Glomerular endothelial cell (primary cell): ENCODE measurements around the gene TAPBPL. TPM values are rescaled to one million over a fixed set of nuclear protein-coding genes. Genes with fewer than 3 reads are reported as not detected.
"Not testable (repeated sequence)": the region's sequence is repeated elsewhere in the genome, so short reads cannot be mapped to it uniquely, and the experiment has no call there.

Experiments
- DNase-seq: peaks from one replicate; pipeline ENCODE4 v3.0.0-alpha.2; 2011; ENCODE audit warnings: low read depth, low spot score; ENCODE audit errors: extremely low read depth
- total RNA-seq: library from RNA; depleted of rRNA; stranded (reverse); fragments of >200 nt; gene quantifications from 2 replicates; pipeline ENCODE4 v1.2.3, GENCODE V29; 2015

The TAPBPL gene, protein sequence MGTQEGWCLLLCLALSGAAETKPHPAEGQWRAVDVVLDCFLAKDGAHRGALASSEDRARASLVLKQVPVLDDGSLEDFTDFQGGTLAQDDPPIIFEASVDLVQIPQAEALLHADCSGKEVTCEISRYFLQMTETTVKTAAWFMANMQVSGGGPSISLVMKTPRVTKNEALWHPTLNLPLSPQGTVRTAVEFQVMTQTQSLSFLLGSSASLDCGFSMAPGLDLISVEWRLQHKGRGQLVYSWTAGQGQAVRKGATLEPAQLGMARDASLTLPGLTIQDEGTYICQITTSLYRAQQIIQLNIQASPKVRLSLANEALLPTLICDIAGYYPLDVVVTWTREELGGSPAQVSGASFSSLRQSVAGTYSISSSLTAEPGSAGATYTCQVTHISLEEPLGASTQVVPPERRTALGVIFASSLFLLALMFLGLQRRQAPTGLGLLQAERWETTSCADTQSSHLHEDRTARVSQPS
- 32.8 and 38.7 TPM in 2 replicates for total RNA-seq

DNA sequence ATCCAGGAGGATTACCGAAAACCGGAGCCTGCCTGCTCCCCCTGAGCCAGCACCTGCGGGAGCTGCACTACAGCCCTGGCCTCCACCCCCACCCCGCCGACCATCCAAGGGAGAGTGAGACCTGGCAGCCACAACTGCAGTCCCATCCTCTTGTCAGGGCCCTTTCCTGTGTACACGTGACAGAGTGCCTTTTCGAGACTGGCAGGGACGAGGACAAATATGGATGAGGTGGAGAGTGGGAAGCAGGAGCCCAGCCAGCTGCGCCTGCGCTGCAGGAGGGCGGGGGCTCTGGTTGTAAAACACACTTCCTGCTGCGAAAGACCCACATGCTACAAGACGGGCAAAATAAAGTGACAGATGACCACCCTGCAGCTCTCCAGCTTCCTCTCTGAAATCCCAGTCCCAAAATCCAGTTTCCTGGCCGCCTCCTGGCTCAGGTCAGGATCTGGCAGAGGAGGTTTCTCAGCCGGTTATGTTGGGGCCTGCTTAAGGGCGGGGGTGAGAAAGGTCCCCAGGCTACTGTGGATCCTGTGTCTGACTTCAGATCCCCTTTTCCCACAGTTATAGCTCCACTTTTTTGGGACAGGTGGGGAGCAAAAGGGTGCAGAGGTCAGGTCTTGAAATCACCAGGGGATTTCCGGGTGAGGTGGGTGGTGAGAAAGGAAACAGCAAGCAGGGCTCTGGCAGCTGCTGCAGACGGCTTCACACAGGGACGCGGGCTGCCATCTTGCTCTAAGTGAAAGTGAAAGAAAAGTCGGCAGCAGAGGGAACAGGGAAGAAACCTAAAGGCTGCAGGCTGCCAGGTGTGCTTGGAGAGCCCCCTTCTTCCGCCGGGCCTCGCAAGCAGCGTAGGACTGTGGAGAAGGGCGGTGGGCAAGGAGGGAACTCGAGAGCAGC, at the start of gene TAPBPL:
TSS of gene TAPBPL (plus strand) at position 695 of the 897 bp plus-strand sequence. CDS start 207 bp downstream, outside the sequence.
- no peak for DNase-seq

DNA sequence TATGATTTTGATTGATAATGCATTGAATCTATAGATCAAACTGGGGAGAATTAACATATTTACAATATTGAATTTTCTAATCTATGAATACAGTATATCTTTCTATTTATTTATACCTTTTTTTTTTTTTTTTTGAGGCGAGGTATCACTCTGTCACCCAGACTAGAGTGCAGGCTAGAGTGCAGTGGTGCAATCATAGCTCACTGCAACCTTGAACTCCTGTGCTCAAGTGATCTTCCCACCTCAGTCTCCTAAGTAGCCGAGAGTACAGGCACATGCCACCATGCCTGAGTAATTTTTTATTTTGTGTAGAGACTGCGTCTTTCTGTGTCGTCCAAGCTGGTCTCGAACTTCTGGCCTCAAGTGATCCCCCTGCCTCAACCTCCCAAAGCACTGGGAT, 47.5 kb upstream of the TAPBPL start:
- DNase-seq: no peak

DNA sequence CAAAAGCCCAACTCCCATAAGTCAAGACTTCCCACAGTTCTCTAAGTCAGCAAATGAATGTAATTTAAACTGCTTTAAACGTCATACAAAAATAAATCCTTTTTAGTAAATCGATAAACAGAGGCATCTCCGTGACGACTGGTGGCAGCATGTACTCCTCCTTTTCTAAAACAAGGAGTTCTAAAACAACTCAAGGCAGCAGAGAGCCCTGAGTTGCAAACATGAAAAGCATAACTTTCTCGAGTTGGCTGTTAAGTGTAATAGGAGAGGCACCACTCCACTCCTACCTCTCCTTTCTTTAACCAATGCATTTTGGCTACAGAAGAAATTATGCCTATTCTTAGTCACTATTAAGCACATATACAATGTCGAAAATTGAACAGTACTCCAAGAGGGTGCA, 45.9 kb upstream of the TAPBPL start:
- no peak for DNase-seq

DNA sequence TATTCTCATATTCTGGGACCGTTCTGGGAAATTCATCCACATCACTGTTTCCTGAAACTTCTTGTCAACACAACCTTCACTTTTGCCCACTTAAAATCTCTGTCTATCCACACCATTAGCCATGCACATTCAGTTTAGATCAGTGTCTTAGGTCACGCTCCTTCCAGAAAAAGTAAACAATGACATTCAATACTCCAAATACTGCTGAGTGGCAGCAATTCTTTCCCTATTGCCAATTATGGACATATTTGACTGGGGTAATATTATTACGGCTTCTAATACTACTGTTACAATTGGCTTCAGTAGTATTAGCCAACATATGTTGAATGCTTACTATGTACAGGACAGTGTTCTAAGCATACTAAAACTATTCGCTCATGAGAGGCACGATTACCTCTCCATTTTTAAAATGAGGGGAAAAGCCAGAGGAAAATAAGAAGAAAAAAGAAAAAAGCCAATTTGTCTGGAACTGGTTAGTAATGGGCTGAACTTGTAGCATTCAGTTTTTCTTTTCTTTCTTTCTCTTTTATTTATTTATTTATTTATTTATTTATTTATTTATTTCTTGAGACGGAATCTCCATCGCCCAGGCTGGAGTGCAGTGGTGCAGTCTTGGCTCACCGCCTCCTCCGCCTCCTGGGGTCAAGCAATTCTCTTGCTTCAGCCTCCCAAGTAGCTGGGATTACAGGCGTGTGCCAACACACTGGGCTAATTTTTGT, 44.4 kb upstream of the TAPBPL start:
- DNase-seq: no peak

DNA sequence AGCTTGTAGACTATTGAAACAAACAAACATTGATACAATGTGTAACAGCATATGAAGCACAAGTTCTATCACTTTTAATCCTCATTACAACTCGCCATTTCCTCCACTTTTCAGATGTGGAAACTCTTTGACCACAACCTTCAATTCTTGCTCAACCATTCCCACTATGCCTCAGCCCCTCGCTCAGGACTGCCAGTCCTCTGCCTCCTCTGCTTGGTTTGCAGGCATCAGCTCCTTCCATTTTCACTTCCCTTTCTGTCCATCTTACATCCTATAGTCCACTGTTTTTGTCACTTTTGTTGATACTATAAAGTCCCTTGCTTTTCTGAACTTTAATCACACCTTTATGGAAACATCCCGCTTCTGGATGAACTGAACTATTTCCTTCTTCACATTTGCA, 35.2 kb upstream of the TAPBPL start:
- no peak for DNase-seq

DNA sequence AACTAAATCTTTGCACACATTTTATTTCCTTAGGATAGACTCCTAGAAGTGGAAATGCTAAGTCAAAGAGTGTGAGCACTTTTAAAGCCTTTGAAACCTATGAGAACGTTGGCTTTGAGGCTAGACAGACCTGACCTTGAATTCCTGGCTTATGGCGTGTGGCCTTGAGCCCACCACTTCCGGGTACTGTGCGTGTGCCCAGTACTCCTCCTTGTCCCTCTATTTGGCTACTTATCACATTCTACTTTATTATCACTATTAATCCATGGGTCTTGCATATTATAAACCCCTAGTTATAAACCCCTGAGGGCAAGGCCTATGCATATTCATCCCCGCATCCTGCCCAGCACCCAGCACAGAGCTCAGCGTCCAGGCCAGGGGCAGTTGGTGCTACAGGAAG, 33.0 kb upstream of the TAPBPL start:
- no peak for DNase-seq

DNA sequence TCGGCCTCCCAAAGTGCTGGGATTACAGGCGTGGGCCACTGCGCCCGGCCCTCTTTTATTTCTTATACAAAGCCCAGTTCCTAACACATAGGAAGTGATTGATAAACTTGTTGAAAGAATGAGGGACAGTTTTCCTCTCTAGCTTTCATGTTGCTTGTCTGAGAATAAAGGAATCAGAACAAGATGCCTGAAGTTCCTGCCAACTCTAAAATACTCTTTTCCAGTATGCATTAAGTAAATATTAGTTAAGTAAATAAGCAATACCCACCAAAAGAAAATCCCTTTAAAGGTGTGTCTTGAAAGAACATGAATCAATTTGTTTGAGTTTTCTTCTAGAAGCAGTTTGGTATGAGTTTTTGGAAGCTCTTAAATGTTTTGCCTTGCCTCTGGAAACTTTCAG, 31.5 kb upstream of the TAPBPL start:
- DNase-seq: no peak

DNA sequence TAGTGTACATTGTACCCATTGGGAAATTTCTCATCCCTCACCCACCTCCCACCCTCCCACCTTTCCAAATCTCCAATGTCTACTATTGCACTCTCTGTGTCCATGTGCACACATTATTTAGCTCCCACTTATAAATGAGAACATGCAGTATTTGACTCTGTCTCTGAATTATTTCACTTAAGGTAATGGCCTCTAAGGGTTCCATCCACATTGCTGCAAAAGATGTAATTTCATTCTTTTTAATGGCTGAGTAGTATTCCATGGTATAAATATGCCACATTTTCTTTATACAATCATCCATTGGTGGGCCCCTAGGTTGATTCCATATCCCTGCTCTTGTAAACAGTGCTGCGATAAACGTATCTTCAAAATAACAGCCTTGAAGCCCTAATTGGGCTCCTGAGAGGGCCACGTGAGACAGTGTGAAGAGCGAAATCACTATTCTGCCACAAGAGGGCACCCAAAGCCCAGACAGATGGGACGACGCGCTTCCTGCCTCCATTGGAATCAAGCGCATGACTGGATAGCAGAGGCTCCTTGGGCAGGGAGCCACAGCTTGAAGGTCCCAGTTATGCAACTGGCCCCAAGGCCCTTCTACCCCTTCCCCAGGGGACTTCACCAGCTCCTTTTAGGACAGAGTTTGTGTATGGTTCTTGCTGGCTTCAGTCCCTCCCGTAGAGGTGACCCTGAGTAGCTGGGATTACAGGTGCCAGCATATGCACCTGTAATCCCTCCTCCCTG, 28.4 kb upstream of the TAPBPL start:
- DNase-seq: peak; percentile 83

DNA sequence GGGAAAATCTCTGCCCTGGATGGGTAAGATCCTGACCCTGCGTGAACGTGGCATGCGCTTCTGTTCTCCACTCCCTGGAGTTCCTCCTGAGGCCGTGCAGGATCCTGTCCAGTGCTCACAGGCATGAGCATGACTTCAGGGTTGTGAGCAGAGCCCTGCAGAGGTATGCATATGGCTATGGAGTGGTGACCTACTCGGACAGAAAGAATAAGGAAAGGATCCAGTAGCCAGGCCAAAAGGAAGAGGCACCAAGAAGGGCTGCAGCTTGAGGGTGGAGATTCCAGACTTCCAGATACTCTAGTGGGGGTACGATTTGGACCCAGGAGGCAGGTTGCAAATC, 27.9 kb upstream of the TAPBPL start:
- DNase-seq: no peak

DNA sequence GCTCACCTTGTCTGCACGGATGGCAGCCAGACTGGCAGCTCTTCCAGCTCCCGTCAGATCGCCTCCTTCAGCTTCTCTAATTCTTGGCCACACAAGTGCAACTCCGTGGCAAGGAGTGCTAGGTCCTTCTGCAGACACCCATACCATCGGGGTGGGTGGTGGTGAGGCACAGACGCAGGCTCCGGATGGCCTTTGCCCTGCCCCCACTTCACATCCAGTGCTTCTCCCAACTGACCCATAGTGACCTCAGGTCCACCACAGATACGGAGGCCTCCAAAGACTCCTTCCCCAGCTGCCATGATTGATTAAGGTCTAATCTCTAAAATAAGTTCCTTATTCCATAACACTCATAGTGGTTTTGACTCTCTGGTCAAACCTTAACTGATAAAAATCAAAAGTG, 27.0 kb upstream of the TAPBPL start:
- DNase-seq: no peak

DNA sequence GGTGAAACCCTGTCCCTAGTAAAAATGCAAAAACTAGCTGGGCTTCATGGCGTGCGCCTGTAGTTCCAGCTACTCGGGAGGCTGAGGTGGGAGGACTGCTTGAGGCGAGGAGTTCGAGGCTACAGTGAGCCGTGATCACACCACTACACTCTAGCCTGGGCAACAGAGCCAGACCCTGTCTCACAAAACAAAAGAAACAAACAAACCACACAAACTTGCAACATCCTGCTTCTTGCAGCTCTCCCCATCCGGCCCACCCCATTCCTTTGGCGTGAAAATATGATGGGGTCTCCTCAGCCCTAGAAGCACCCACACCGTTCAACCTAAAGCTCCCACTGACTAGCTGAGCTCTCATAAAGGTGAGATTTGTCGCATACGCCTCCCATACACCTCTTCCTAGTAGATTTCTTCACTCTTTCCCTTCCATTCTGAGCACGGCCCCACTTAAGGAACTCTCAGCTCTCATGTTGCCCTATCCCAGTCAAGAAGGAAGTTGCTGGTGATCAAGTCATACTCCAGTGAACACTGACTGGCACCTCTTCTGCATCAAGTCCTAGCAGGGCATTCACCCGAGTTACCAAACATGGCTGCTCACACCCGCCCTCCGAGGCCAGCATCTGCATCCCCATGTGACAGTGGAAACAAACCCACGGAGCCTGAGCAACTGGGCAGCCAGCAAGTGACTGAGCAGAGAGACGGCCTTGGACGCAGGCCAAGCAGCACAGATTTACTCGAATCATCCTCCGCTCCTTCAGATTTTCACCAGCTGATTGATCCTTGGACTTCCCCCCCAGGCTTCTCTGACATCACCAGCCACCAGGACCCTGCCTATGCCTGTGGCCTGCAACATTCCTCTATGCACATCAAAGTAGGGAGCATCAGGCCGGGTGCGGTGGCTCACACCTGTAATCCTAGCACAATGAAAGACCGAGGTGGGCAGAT, 26.0 kb upstream of the TAPBPL start:
- DNase-seq: no peak

DNA sequence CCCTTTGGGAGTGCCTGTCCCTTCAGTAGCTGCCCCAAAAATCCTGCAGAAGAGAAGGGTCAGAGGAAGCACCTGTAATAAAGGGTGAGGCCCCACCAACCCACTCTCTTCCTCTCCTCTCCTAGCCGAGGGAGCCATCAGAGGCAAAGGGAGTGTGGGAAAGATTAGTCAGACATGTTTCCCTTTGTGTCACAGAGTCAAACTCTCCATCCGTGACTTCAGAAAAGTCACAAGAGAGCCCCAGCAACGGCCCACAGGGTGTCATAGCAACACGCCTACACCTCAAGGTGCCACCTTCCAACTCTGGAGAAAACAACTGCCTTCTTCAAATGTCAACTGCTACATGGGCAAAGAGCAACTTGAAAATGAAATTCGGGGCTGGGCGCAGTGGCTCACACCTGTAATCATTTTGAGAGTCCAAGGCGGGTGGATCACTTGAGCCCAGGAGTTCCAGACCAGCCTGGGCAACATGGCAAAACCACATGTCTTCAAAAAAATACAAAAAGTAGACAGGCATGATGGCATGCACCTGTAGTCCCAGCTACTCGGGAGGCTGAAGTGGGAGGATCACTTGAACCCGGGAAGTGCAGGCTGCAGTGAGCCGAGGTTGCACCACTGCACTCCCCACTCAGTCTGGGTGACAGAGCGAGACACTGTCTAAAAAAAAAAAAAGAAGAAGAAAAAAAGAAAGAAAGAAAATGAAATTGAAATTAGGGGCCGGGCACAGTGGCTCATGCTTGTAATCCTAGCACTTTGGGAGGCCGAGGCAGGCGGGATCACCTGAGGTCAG, 24.8 kb upstream of the TAPBPL start:
- DNase-seq: no peak

DNA sequence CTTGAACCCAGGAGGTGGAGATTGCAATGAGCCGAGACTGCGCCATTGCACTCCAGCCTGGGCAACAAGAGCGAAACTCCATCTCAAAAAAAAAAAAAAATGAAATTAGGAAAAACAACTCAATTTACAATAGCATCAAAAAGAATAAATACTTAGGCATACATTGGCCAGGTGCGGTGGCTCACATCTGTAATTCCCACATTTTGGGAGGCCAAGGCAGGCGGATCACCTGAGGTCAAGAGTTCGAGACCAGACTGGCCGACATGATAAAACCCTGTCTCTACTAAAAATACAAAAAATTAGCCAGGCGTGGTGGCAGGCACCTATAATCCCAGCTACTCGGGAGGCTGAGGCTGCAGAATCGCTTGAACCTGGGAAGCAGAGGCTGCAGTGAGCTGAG, 24.0 kb upstream of the TAPBPL start:
- not testable (repeated sequence) for DNase-seq

DNA sequence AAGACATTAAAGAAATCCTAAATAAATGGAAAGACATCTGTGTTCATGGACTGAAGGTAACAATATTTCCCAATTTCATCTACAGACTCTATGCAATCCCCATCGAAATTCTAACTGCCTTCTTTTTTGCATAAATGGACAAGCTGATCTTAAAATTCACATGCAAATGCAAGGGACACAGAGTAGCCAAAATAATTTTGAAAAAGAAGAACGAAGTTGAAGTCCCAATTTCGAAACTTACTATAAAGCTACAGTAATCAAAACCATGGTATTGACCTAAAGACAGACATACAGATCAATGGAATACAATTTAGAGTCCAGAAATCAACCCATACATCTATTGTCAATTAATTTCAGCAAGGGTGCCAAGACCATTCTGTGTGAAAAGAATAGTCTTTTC, 23.5 kb upstream of the TAPBPL start:
- DNase-seq: no peak

DNA sequence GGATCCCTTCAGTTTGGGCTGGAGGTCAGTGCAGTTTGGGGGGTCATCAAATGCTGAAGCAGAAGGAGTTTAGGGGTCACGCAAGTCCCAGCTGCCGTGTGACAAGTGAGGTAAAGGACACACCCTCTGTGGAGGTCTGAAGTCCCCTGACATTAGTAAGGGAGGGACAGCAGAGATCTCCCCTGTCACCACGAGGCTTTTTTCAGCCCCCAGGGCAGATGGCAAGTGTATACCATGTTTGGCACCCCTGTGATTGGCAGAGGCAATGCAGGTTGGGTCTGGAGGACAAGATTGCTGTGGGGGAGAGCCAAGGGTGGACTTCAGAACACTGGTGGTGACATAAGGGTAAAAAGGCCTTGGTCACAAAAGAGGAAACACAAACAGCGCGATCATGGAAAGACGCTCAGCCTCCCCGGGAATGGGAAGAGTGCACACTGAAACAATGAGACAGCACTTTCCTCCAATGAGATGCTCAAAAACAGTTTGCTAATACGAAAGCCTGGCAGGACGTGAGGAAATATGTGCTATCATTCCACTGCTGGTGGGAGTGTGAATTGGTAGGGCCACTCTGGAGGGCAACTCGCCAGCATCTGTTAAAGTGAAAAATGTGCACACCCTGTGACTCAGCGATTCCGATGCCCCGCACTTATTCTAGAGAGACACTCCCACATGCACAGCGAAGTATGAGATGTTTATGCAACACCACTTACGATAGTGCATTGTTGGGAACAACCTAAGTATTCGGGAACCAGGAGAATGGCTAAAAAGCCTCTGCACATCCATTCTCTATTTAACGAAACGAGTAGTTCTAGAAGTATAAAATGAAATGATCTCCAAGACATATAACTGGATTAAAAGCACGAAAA, 21.5 kb upstream of the TAPBPL start:
- DNase-seq: peak; percentile 91

DNA sequence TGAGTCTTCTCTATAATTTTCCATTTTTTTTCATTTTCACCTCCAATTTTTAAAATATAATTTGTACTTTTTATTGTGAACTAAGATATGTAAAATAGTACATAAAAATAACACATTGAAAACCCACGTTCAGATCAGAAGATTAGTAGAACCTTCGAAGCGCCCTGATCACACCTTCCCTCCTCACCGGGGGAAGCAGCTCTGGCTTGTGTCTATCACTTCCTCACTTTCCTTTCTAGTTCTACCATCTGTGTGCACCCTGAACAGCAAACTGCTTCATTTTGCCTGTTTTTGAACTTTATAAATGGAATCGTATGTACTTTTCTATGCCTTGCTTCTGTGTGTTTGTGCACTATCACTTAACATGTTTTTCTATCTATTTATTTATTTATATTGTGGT, 18.9 kb upstream of the TAPBPL start:
- DNase-seq: no peak

DNA sequence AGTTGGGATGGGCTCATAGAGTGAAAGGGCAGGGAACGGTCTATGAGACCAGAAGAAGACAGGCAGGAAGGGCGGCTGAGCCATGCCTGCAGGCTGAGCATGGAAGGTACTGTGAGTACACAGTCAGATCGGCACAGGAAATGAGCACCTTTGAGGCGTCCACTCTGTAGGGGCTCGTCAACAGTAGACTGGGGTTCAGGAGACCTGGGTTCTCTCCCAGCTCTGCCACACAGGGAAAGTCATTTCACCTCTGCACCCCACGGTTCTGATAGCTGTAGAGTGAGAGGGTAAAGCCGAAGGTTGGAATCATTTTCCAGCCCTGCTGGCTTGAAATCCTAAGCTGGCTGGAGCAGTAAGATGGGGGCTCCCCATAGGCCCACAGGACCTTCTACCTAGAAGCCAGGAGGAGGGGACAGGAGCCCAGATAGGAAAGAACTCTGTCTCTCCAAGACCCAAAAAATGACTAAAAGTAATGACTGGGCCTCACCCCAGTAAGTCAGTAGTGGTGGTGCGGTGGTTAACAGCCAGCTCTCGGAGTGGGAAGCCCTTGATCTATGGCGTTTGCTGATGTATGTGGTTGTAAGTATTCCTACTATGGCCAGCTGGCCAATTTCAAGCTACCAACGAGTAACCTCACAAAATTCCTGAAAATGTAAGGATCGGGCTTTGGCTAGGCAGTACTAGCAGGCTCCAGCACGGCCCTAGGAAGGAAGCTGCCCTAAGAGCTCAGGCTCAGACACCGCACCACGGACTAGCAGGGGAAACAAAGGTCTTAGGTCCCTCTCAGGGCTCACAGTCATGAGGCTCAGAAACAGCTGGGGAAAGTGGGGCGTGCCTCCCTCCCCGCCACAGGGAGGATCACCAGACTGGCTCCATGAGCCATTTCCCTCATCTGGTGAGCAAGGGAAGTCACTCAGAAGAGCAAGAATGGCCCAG, 17.4 kb upstream of the TAPBPL start:
- no peak for DNase-seq
